ENCODE data around the gene LPCAT1. TPM values are rescaled to one million over a fixed set of nuclear protein-coding genes. Genes with fewer than 3 reads are reported as not detected.

The LPCAT1 gene
- total and polyA plus RNA-seq, 2 of the 4 experiments (the other 2 are of a cell fraction), result 17.7 to 33.6 TPM

GRCh38 chr5:1510151-1510561 is 13.6 kb downstream of the LPCAT1 start:
- H3K14ac ChIP-seq (replicated peaks; ENCODE audit: low read depth, low read length), result no peak overlapping the region
- ChIA-PET POLR2A (ENCODE audit: unreplicated experiment) (no interaction called here), CTCF (no interaction called here)
- ATAC-seq (ENCODE audit: low read depth) (no peak), DNase-seq (no peak)
- H3K4ac ChIP-seq (ENCODE audit: low read depth, low read length), result no peak overlapping the region
- H3K36me3 ChIP-seq (ENCODE audit: control insufficient read depth, insufficient read depth, low read length), result peaks cover 50% of the 10 kb centered on the region
- no TSS peak for BruUV-seq (replicated peaks)
- no peak overlapping the region for H2AK9ac ChIP-seq (replicated peaks; ENCODE audit: low read depth, low read length, poor library complexity)
- H4K5ac ChIP-seq (ENCODE audit: low read depth, low read length), result no peak overlapping the region
- peaks cover 31 to 86% of the 10 kb centered on the region in 2 experiments for H3K79me1 ChIP-seq (ENCODE audit: low read depth in 1 of 2, low read length in 2 of 2)
- no peak overlapping the region for H2AK5ac ChIP-seq (ENCODE audit: low read depth, low read length)
- no peak overlapping the region for H3K56ac ChIP-seq (ENCODE audit: extremely low read depth, insufficient read depth, low read length)
- 98 to 100% methylated on average over 1 to 9 of the region's 18 CpGs for WGBS, 2 experiments (ENCODE audit: extremely low coverage in 2 of 2, insufficient read length in 1 of 2)
- no peaks in the 10 kb centered on the region for H3K9me3 ChIP-seq (ENCODE audit: control insufficient read depth, insufficient read depth, low read length)
- no peak overlapping the region for H3K18ac ChIP-seq (ENCODE audit: low read depth, low read length)
- H3K9ac ChIP-seq (ENCODE audit: low read depth, low read length), result no peak overlapping the region
- H2BK120ac ChIP-seq (ENCODE audit: low read depth, low read length), result no peak overlapping the region
- TF ChIP-seq SMC3 (IDR thresholded peaks at IDR 0.05; ENCODE audit: low read depth, low read length) (no peak), MAZ (IDR thresholded peaks at IDR 0.05; ENCODE audit: borderline replicate concordance, low read depth, low read length) (no peak), RFX5 (IDR thresholded peaks at IDR 0.05; ENCODE audit: low read depth, low read length) (no peak), BHLHE40 (IDR thresholded peaks at IDR 0.05; ENCODE audit: low read depth, low read length) (no peak), CEBPB (IDR thresholded peaks at IDR 0.05; ENCODE audit: low read depth, low read length) (no peak), RCOR1 (IDR thresholded peaks at IDR 0.05; ENCODE audit: insufficient replicate concordance, low read length) (no peak), NFE2L2 (IDR thresholded peaks at IDR 0.05; ENCODE audit: low read depth, low read length) (no peak), MXI1 (IDR thresholded peaks at IDR 0.05; ENCODE audit: borderline replicate concordance, low read depth, low read length) (no peak), MAFK (IDR thresholded peaks at IDR 0.05; ENCODE audit: low read depth, low read length) (no peak), CHD1 (IDR thresholded peaks at IDR 0.05; ENCODE audit: low read depth, low read length) (no peak), FOS (IDR thresholded peaks at IDR 0.05; ENCODE audit: low read depth, low read length) (no peak), RAD21 (IDR thresholded peaks at IDR 0.05; ENCODE audit: low read length) (no peak), POLR2A (IDR thresholded peaks at IDR 0.05; ENCODE audit: low read depth, low read length) (no peak)
- TF ChIP-seq, protein P1, sequence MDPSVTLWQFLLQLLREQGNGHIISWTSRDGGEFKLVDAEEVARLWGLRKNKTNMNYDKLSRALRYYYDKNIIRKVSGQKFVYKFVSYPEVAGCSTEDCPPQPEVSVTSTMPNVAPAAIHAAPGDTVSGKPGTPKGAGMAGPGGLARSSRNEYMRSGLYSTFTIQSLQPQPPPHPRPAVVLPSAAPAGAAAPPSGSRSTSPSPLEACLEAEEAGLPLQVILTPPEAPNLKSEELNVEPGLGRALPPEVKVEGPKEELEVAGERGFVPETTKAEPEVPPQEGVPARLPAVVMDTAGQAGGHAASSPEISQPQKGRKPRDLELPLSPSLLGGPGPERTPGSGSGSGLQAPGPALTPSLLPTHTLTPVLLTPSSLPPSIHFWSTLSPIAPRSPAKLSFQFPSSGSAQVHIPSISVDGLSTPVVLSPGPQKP (IDR thresholded peaks at IDR 0.05; ENCODE audit: borderline replicate concordance, low read depth, low read length), result no peak
- TF ChIP-seq, protein P2, sequence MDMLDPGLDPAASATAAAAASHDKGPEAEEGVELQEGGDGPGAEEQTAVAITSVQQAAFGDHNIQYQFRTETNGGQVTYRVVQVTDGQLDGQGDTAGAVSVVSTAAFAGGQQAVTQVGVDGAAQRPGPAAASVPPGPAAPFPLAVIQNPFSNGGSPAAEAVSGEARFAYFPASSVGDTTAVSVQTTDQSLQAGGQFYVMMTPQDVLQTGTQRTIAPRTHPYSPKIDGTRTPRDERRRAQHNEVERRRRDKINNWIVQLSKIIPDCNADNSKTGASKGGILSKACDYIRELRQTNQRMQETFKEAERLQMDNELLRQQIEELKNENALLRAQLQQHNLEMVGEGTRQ (IDR thresholded peaks at IDR 0.05; ENCODE audit: low read depth, low read length), result no peak
- TF ChIP-seq, protein P3, sequence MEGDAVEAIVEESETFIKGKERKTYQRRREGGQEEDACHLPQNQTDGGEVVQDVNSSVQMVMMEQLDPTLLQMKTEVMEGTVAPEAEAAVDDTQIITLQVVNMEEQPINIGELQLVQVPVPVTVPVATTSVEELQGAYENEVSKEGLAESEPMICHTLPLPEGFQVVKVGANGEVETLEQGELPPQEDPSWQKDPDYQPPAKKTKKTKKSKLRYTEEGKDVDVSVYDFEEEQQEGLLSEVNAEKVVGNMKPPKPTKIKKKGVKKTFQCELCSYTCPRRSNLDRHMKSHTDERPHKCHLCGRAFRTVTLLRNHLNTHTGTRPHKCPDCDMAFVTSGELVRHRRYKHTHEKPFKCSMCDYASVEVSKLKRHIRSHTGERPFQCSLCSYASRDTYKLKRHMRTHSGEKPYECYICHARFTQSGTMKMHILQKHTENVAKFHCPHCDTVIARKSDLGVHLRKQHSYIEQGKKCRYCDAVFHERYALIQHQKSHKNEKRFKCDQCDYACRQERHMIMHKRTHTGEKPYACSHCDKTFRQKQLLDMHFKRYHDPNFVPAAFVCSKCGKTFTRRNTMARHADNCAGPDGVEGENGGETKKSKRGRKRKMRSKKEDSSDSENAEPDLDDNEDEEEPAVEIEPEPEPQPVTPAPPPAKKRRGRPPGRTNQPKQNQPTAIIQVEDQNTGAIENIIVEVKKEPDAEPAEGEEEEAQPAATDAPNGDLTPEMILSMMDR (conservative IDR thresholded peaks at IDR 0.05; ENCODE audit: low read depth, low read length), result no peak
- peaks cover 11% of the 10 kb centered on the region for H3K4me1 ChIP-seq (ENCODE audit: control insufficient read depth, insufficient read depth, low read length)
- H2BK20ac ChIP-seq (ENCODE audit: low read depth, low read length), result no peak overlapping the region
- intact Hi-C loops (cut with micrococcal nuclease), result no loop called here
- in situ Hi-C loops (cut with MboI; ENCODE audit: low sequenced_read_pairs), result no loop called here
- H2AFZ ChIP-seq (replicated peaks; ENCODE audit: low read length, poor library complexity), result no peak overlapping the region
- no peak overlapping the region for H3K4me3 ChIP-seq (ENCODE audit: insufficient read depth, low read depth, low read length)
- H3K9me1 ChIP-seq (ENCODE audit: insufficient read depth, low read length), result peaks cover 29% of the 10 kb centered on the region
- H3K27ac ChIP-seq (ENCODE audit: insufficient read depth, low read length), result no peak overlapping the region
- no peaks in the 10 kb centered on the region for H3K27me3 ChIP-seq (ENCODE audit: control insufficient read depth, insufficient read depth, low read length)
- no peak overlapping the region for H4K91ac ChIP-seq (ENCODE audit: insufficient read depth, low read depth, low read length)
- peaks cover 90% of the 10 kb centered on the region for H4K20me1 ChIP-seq (ENCODE audit: insufficient read depth, low read length)
- no peak overlapping the region for H2BK5ac ChIP-seq (ENCODE audit: low read depth, low read length, poor library complexity, severe bottlenecking)
- no peak overlapping the region for H3K4me2 ChIP-seq (ENCODE audit: low read depth, low read length)
- H2BK15ac ChIP-seq (ENCODE audit: low read depth, low read length), result no peak overlapping the region
- dilution Hi-C loops (cut with HindIII; ENCODE audit: low sequenced_read_pairs, unreplicated experiment), result no loop called here
- H3K23ac ChIP-seq (ENCODE audit: low read depth, low read length), result no peak overlapping the region
- no peak overlapping the region for H4K8ac ChIP-seq (ENCODE audit: low read depth in 2 of 2, low read length in 2 of 2)

All from IMR-90 (cell line).